Activated naive CD4-positive, alpha-beta T cell treated with Interleukin-2 at 50 U/mL for 16 hours (primary cell): ENCODE data around the gene ROBO1.
"Not testable (repeated sequence)": the region's sequence is repeated elsewhere in the genome, so short reads cannot be mapped to it uniquely, and the experiment has no call there.

ENCODE experiments used
- DNase-seq: peaks from one replicate; pipeline ENCODE4 v3.0.0-alpha.2; 2020

The ROBO1 gene

GRCh38 chr3:78717041-78717440 is 1050.8 kb downstream of the ROBO1 start:
- no peak for DNase-seq

DNA sequence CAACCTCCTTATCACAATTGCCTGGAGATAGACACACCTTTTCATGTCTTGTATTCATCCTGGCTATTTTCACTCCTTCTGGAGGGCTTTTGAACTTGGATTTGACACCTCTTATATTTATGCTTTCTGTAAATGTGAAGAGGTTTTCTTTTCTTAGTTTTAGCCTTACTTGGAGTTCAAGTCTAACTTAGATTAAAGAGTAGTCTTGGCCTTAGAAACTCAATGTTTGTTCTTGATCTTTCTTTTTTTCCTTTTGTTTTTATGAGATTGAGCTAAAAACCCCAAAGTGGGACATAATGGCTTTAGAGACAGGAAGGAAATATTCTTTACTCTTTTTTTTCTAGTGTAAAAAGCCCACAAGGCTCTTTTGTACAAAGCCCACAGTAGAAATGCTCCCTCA is 1054.9 kb downstream of the ROBO1 start:
- DNase-seq = no peak

- DNase-seq = no peak
Measured at GRCh38 chr3:78712270-78712669, 1055.5 kb downstream of the ROBO1 start.

DNA sequence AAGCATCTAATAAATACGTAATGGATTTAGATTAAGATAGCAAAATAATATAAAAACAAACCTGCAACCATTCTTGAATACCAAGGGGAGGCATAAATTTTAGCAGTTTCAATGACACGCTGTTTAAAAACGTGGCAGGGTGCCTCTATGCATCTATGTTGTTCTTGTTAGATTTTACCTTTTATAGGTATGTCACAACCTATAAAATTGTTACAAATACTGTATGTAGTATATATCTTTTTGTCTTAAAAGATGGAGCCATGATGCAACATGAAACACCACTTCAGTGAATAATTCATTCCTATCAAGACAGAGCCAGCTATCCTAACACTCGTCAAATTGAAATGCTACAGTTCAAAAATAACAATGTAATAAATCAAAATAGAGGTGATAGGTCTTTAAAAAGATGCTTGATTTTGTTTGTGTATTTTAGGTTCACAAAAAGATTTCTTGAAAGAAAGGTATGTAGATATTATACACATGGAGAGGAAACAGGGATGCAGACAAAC is 1059.2 kb downstream of the ROBO1 start:
- no peak for DNase-seq

DNA sequence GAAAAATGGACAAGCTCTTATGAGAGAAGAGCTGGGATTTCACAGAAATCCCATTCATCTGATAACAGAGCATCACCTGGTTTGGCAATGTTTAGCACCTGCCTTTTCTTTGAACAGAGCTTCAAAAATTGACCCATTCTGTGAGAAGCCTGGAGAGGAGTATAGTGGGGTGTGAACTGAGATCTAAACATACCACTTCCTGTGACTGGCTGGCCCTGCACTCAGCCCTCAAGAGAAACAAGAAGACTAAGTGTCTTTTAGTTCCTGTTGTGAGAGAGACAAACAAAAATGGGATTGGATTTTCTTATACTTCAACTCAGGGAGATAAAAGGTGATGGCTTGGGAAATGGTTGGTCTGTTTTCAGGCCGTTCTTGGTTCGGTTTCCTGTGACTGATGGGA is 1060.2 kb downstream of the ROBO1 start:
- no peak for DNase-seq

DNA sequence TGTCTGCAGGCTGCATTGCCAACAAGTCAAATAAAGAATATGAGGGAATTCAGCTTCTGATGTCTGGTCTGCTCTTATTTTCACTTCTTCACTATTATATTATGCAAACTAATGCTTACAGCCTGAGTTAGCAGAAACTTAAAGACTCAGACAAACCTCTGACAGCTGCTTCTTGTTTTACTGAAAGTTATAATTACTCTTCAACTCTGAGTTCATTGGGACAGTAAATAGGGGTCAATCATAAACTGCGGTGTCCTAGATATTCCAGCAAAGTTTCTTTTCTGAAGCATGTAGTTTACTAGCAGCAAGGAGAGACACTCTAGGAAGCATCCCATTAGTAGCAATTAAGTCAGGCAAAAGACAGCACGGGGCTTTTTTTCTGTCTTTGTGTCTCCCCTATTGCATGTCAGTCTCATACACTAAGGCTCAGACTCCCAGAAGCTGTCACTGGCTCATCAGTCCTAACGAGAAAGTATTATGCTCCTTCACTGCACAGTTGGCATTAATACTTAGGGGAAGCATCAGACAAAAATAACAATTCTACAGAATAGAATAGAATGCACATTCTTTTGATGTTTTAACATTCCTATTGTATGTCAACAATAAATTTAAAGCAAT is 1060.8 kb downstream of the ROBO1 start:
- no peak for DNase-seq

DNA sequence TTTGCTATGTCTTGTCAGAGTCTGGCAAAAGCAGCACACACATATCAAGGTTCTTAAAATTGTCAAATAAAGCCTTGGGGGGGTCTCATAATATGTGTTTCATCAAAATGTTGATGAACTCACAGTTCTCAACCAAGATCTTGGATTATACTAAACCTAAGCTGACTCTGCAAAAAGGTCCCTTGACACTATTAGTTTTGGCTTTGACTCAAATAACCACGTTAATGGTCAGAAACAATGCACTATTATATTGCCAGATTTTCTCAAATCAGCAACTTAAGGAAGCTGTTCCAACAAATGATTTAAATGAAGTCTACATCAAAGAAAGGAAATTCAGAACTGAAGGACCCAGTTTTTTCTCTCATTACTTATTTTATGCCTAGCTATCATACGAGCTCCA is 1063.9 kb downstream of the ROBO1 start:
- no peak for DNase-seq

DNA sequence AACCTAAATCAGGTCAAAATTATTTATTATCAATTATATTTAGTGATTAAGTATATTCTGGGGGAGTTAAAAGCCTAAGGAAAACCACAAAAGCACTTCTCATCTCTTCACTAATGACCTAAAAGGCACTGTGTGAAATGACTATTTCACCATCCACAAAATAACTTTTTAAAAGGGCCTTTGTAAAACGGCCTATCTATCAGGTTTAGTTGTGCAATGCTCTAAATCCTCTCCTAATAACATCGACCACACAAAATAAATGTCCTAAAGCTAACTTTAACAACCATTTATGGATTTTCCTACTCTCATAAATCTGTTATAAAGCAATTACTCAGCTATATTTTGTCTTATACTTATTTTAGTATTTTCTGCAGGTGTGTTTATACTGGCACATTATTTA is 1066.3 kb downstream of the ROBO1 start:
- DNase-seq = no peak

GRCh38 chr3:78698431-78698830 is 1069.4 kb downstream of the ROBO1 start:
- DNase-seq = no peak

GRCh38 chr3:78697426-78697825 is 1070.4 kb downstream of the ROBO1 start:
- no peak for DNase-seq

GRCh38 chr3:78690766-78691165 is 1077.0 kb downstream of the ROBO1 start:
- DNase-seq = no peak

GRCh38 chr3:78689378-78689777 is 1078.4 kb downstream of the ROBO1 start:
- DNase-seq = no peak

GRCh38 chr3:78687520-78687919 is 1080.3 kb downstream of the ROBO1 start:
- no peak for DNase-seq

- DNase-seq = no peak
Measured at GRCh38 chr3:78683284-78683683, 1084.5 kb downstream of the ROBO1 start.

- DNase-seq = not testable (repeated sequence)
Measured at GRCh38 chr3:78675119-78675805, 1092.5 kb downstream of the ROBO1 start.

DNA sequence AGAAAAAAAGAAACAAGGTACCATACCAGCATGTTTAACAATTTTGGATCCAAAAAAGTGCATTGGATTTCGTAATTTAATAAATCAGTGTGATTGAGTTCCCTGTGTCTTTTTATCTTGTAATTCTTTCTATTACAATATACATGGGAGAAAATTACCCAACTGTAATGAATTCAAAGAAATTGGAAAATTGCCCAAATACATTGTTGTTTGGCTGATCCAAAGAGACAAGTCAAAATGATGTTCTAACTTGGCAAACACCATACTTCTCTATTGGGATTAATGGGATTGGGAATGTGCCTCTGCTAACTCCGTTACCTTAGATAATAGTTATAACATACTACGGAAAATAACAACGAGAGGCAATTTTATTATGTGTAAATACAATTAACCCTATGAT is 1097.1 kb downstream of the ROBO1 start:
- no peak for DNase-seq

- no peak for DNase-seq
Measured at GRCh38 chr3:78670094-78670493, 1097.7 kb downstream of the ROBO1 start.

- DNase-seq = no peak
Measured at GRCh38 chr3:78668302-78668701, 1099.5 kb downstream of the ROBO1 start.

- no peak for DNase-seq
Measured at GRCh38 chr3:78666470-78666800, 1101.4 kb downstream of the ROBO1 start.

GRCh38 chr3:78665776-78666469 is 1101.9 kb downstream of the ROBO1 start:
- DNase-seq = no peak

GRCh38 chr3:78665101-78665500 is 1102.7 kb downstream of the ROBO1 start:
- DNase-seq = no peak

GRCh38 chr3:78660957-78661356 is 1106.8 kb downstream of the ROBO1 start:
- DNase-seq = no peak

DNA sequence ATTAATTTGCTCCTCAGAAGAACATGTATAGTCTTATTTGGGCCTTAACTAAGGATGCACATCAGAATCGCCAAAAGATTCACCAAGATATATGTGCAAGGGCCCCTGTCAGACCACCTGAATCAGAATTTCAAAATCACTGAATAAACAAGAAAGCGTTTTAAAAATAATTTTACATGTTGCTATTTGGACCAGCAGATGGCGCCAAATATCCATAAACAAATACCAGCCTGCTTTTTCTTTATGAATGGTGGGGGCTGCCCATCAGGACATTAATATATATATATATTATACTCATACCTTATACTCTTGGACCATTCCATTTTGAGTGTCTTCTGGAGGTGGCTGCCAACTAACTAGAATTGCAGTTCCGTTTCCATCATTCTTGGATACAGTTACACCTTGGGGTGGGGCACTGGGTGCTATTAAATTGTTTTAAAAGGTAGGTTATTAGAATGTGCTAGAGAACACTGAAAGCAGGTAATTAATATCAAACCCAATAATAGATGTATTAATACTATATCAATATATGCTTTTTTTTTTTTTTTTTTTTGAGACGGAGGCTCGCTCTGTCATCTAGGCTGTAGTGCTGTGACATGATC is 1108.3 kb downstream of the ROBO1 start:
- no peak for DNase-seq

GRCh38 chr3:78647726-78648125 is 1120.1 kb downstream of the ROBO1 start:
- no peak for DNase-seq
